ENCODE measurements around the gene METAP2. TPM values are rescaled to one million over a fixed set of nuclear protein-coding genes. Genes with fewer than 3 reads are reported as not detected.
"Not testable (repeated sequence)": the region's sequence is repeated elsewhere in the genome, so short reads cannot be mapped to it uniquely, and the experiment has no call there.

The METAP2 gene
- total RNA-seq, 1 donor from 2014 or later = 79.8 TPM

DNA sequence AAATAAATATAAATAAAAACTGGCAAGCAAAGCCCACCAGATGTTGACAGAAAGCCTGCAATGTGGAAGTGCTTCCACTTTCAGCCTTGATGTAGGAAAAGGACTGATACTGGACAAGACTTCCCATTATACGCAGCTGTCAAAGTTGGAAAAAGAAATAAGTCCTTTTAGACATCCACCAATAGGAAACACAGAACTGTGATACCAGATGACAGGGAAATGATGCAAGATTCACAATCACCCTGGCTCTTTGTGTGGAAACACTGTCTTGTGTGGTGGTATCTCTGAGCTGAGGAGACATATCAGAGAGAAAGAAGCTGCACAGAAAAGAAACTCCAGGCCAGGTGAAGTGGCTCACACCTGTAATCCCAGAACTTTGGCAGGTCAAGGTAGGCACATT is 13.8 kb upstream of the METAP2 start:
- no peak for TF ChIP-seq CTCF (conservative IDR thresholded peaks at IDR 0.05)
- Mint-ChIP-seq H3K27me3 (no peaks in the 10 kb centered on the region), H3K4me1 (ENCODE audit: unreplicated experiment) (no peaks in the 10 kb centered on the region), H3K36me3 (no peaks in the 10 kb centered on the region), H3K4me3 (no peak overlapping the region), H3K9me3 (peaks cover 4% of the 10 kb centered on the region), H3K27ac (no peak overlapping the region)
- DNase-seq (ENCODE audit: extremely low spot score, unreplicated experiment) = no peak

DNA sequence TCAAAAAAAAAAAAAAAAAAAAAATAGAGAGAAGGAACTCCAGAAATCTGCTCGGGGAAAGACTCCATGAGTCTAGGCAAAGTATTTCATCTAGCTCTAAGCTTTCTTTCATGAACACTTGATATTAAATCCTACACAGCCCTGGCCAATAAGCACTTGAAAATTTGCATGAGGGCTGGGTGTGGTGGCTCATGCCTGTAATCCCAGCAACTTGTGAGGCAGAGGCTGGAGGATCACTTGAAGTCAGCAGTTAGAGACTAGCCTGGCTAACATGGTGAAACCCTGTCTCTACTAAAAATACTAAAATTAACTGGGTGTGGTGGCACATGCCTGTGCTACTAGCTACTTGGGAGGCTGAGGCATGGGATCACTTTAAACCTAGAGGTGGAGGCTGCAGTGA is 13.1 kb upstream of the METAP2 start:
- DNase-seq (ENCODE audit: extremely low spot score, unreplicated experiment) = no peak
- no peaks in the 10 kb centered on the region for H3K27me3 Mint-ChIP-seq
- no peaks in the 10 kb centered on the region for H3K4me1 Mint-ChIP-seq (ENCODE audit: unreplicated experiment)
- TF ChIP-seq CTCF (conservative IDR thresholded peaks at IDR 0.05) = no peak
- peaks cover 4% of the 10 kb centered on the region for H3K9me3 Mint-ChIP-seq
- no peak overlapping the region for H3K27ac Mint-ChIP-seq
- H3K36me3 Mint-ChIP-seq = no peaks in the 10 kb centered on the region
- no peak overlapping the region for H3K4me3 Mint-ChIP-seq

DNA sequence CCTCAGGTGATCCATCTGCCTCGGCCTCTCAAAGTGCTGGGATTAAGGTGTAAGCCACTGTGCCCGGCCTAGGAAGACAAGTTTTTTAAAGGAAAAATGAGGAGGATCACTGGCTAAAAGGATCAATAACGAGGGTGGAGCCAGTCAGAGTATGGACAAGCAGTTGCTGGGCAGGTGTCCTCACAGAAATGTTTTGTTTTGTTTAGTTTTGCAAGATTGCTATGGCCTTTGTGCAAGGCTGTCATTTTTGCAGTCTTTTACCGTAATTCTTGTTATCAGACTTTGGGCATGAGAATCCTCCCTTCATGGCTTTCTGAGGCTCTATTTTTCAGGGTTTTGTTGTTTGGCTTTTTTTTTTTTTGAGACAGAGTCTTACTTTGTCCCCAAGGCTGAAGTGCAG is 11.9 kb upstream of the METAP2 start:
- Mint-ChIP-seq H3K36me3 (no peaks in the 10 kb centered on the region), H3K9me3 (peaks cover 4% of the 10 kb centered on the region), H3K4me3 (no peak overlapping the region), H3K27me3 (no peaks in the 10 kb centered on the region), H3K27ac (no peak overlapping the region), H3K4me1 (ENCODE audit: unreplicated experiment) (no peaks in the 10 kb centered on the region)
- no peak for DNase-seq (ENCODE audit: extremely low spot score, unreplicated experiment)
- TF ChIP-seq CTCF (conservative IDR thresholded peaks at IDR 0.05) = no peak

DNA sequence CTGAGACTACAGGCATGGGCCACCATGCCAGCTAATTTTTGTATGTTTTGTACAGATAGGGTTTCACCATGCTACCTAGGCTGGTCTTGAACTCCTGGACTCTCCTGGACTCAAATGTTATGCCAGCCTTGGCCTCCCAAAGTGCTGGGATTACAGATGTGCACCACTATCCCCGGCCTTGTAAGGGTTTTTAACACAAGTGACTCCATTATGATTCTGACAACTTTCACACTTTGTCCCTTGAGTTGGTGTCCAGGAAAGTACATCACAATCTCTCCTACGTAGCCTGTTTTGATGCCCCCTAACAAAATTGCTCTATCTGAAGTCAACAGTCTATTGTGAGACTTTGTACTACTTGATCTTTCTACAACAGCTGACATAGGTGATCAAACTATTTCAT is 11.4 kb upstream of the METAP2 start:
- Mint-ChIP-seq H3K4me1 (ENCODE audit: unreplicated experiment) (no peaks in the 10 kb centered on the region), H3K9me3 (peaks cover 4% of the 10 kb centered on the region), H3K4me3 (no peak overlapping the region), H3K27me3 (no peaks in the 10 kb centered on the region), H3K36me3 (no peaks in the 10 kb centered on the region), H3K27ac (no peak overlapping the region)
- DNase-seq (ENCODE audit: extremely low spot score, unreplicated experiment) = no peak
- no peak for TF ChIP-seq CTCF (conservative IDR thresholded peaks at IDR 0.05)

GRCh38 chr12:95463050-95463449 is 10.9 kb upstream of the METAP2 start:
- DNase-seq (ENCODE audit: extremely low spot score, unreplicated experiment) = no peak
- Mint-ChIP-seq H3K9me3 (peaks cover 2% of the 10 kb centered on the region), H3K4me1 (ENCODE audit: unreplicated experiment) (no peaks in the 10 kb centered on the region), H3K4me3 (no peak overlapping the region), H3K27ac (no peak overlapping the region), H3K36me3 (no peaks in the 10 kb centered on the region), H3K27me3 (no peaks in the 10 kb centered on the region)
- no peak for TF ChIP-seq CTCF (conservative IDR thresholded peaks at IDR 0.05)

DNA sequence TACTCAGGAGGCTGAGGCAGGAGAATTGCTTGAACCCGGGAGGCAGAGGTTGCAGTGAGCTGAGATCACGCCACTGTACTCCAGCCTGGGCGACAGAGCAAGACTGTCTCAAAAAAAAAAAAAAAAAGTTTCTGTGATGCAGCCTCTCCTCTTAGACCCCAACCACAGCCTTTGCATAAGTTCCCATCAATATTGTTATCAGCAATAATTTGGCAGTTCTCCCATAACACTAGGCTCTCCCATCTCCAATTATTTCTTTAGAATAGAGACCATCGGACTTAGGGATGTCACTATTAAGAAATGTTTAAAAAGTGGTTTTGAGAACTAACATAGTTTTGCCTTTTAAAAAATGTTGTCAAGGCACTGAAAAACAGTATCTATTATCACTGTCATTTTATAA is 10.2 kb upstream of the METAP2 start:
- not testable (repeated sequence) for H3K27me3 Mint-ChIP-seq; H3K36me3 Mint-ChIP-seq; DNase-seq (ENCODE audit: extremely low spot score, unreplicated experiment); H3K9me3 Mint-ChIP-seq; H3K4me3 Mint-ChIP-seq; H3K27ac Mint-ChIP-seq; H3K4me1 Mint-ChIP-seq (ENCODE audit: unreplicated experiment)

All from type B pancreatic cell (in vitro differentiated cells).